ENCODE measurements around the gene REPIN1.

Gene REPIN1

DNA sequence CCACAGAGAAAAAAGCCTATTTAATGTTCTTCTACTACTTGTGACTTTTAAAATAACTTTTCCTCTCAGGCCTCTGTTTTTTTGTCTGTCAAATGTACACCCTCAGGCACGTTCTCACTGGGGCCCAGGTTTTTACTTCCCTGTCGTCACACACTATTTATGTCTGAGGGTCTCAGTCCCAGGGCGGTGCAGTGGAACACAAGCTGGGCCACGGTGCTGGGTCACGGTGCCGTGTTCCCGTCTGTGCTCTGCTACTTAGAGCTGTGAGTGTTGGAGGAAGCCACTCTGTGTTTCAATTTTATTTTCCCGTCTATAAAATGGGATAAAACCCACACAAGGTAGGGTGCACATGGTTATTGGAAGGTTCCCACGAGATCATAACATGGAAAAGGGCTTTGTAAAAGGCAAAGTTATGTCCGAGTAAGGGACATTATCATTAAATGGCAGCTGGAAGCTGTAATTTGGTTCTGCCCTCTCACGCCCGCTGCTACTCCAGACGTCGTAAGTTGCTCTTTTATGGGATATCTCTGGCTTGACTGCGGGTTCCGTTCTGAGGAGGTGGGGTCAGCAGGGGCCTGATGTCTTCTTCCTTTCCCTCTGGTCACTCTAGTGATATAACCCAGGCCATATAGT, 35.7 kb downstream of the REPIN1 start:
- H3K36me3 ChIP-seq (ENCODE audit: insufficient read depth, low read length), result peaks cover 1% of the 10 kb centered on the region; the same call in 1 of the 2 replicates
- H3K4me3 ChIP-seq (ENCODE audit: low read length, poor library complexity, severe bottlenecking), result peak overlapping the region; percentile 82

DNA sequence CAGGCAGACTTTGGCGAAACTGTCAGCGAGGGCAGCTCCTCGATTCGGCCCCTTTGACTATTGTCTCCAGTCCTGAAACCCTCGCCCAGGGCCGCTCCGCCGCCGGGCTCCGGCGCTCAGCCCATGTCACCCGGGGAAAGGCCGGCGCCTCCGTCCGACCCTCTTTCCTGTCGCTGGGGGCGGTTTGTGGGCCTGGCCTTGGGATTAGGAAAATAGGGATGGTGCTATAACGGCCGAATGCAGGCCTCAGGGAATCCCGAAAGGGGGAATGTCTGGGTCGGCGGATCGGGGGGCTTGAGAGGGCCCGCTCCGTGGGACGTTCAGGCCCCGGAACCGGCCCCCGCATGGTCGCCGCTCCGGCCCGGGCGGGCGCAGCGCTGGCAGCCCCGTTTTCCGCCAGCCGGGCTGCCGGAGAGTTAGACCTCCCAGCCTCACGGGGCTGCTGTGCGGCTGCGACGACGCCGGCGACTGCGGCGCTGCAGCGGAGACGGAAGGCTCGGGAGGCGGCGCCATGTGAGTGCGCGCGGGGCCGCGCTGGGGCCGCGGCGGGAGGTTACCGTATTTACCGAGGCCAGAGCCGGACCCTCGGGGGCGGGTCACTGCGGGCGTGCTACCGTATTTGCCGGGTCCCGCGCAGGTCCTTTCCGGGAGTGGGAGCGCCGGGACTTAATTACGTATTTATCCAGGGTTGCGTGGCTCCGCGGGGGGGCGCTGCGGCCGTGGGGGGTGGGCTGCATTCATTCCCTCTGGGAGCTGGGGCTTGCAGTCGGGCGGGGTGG, 36.4 kb downstream of the REPIN1 start:
- H3F3A ChIP-seq (ENCODE audit: low read depth), result no peaks in the 10 kb centered on the region

More for the DNA sequence above, 35.7 kb downstream of the REPIN1 start:
- no peaks in the 10 kb centered on the region for H4K20me1 ChIP-seq (ENCODE audit: insufficient read depth, low read length, poor library complexity, severe bottlenecking)
- H3K9me2 ChIP-seq (replicated peaks; ENCODE audit: low read depth, low read length), result no peaks in the 10 kb centered on the region
- H3K79me2 ChIP-seq (ENCODE audit: insufficient read depth, low read length), result no peaks in the 10 kb centered on the region
- H3F3A ChIP-seq (ENCODE audit: low read depth), result no peaks in the 10 kb centered on the region
- peaks cover 40% of the 10 kb centered on the region for H3K4me1 ChIP-seq (ENCODE audit: insufficient read depth, low read length, poor library complexity, severe bottlenecking)
- peak overlapping the region; percentile 95 for H3K9ac ChIP-seq (ENCODE audit: low read depth, low read length, poor library complexity, severe bottlenecking)
- peak overlapping the region; percentile 92 for H3K4me2 ChIP-seq (ENCODE audit: low read depth, low read length, poor library complexity, severe bottlenecking)
- H2AFZ ChIP-seq (ENCODE audit: low read length), result peak overlapping the region; percentile 82
- no peaks in the 10 kb centered on the region for H3K27me3 ChIP-seq (ENCODE audit: insufficient read depth, low read length, poor library complexity, severe bottlenecking)
- H3K9me3 ChIP-seq (ENCODE audit: insufficient read depth, low read depth, low read length), result no peaks in the 10 kb centered on the region
- no peak for TF ChIP-seq EZH2phosphoT487 (IDR thresholded peaks at IDR 0.05; ENCODE audit: borderline replicate concordance)
- TF ChIP-seq, protein P1, sequence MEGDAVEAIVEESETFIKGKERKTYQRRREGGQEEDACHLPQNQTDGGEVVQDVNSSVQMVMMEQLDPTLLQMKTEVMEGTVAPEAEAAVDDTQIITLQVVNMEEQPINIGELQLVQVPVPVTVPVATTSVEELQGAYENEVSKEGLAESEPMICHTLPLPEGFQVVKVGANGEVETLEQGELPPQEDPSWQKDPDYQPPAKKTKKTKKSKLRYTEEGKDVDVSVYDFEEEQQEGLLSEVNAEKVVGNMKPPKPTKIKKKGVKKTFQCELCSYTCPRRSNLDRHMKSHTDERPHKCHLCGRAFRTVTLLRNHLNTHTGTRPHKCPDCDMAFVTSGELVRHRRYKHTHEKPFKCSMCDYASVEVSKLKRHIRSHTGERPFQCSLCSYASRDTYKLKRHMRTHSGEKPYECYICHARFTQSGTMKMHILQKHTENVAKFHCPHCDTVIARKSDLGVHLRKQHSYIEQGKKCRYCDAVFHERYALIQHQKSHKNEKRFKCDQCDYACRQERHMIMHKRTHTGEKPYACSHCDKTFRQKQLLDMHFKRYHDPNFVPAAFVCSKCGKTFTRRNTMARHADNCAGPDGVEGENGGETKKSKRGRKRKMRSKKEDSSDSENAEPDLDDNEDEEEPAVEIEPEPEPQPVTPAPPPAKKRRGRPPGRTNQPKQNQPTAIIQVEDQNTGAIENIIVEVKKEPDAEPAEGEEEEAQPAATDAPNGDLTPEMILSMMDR (conservative IDR thresholded peaks at IDR 0.05; ENCODE audit: low read length), result no peak

GRCh38 chr7:150405584-150406311, 37.1 kb downstream of the REPIN1 start:
- TF ChIP-seq EZH2phosphoT487 (IDR thresholded peaks at IDR 0.05; ENCODE audit: borderline replicate concordance), result no peak
- TF ChIP-seq, protein P1 (conservative IDR thresholded peaks at IDR 0.05; ENCODE audit: low read length), result no peak
- Histone ChIP-seq H3K4me1 (ENCODE audit: insufficient read depth, low read length, poor library complexity, severe bottlenecking) (peaks cover 40% of the 10 kb centered on the region), H3K36me3 (ENCODE audit: insufficient read depth, low read length) (no peaks in the 10 kb centered on the region), H3K4me2 (ENCODE audit: low read depth, low read length, poor library complexity, severe bottlenecking) (peak overlapping the region; percentile 92), H3K79me2 (ENCODE audit: insufficient read depth, low read length) (no peaks in the 10 kb centered on the region), H3K9me2 (replicated peaks; ENCODE audit: low read depth, low read length) (no peaks in the 10 kb centered on the region), H3F3A (ENCODE audit: low read depth) (no peaks in the 10 kb centered on the region), H3K9me3 (ENCODE audit: insufficient read depth, low read depth, low read length) (no peaks in the 10 kb centered on the region), H3K27me3 (ENCODE audit: insufficient read depth, low read length, poor library complexity, severe bottlenecking) (no peaks in the 10 kb centered on the region), H4K20me1 (ENCODE audit: insufficient read depth, low read length, poor library complexity, severe bottlenecking) (no peaks in the 10 kb centered on the region), H3K4me3 (ENCODE audit: low read length, poor library complexity, severe bottlenecking) (peak overlapping the region; percentile 82), H2AFZ (ENCODE audit: low read length) (peak overlapping the region; percentile 84), H3K9ac (ENCODE audit: low read depth, low read length, poor library complexity, severe bottlenecking) (peak overlapping the region; percentile 95)

More for the DNA sequence above, 36.4 kb downstream of the REPIN1 start:
- H3K9ac ChIP-seq (ENCODE audit: low read depth, low read length, poor library complexity, severe bottlenecking), result peak overlapping the region; percentile 95
- no peaks in the 10 kb centered on the region for H3K27me3 ChIP-seq (ENCODE audit: insufficient read depth, low read length, poor library complexity, severe bottlenecking)
- no peaks in the 10 kb centered on the region for H3K79me2 ChIP-seq (ENCODE audit: insufficient read depth, low read length)
- no peaks in the 10 kb centered on the region for H3K36me3 ChIP-seq (ENCODE audit: insufficient read depth, low read length)
- H3K4me2 ChIP-seq (ENCODE audit: low read depth, low read length, poor library complexity, severe bottlenecking), result peak overlapping the region; percentile 92
- H3K9me3 ChIP-seq (ENCODE audit: insufficient read depth, low read depth, low read length), result no peaks in the 10 kb centered on the region
- TF ChIP-seq, protein P1 (conservative IDR thresholded peaks at IDR 0.05; ENCODE audit: low read length), result peak; percentile 38
- TF ChIP-seq EZH2phosphoT487 (IDR thresholded peaks at IDR 0.05; ENCODE audit: borderline replicate concordance), result no peak
- peak overlapping the region; percentile 82 for H3K4me3 ChIP-seq (ENCODE audit: low read length, poor library complexity, severe bottlenecking)
- H4K20me1 ChIP-seq (ENCODE audit: insufficient read depth, low read length, poor library complexity, severe bottlenecking), result no peaks in the 10 kb centered on the region
- peak overlapping the region; percentile 84 for H2AFZ ChIP-seq (ENCODE audit: low read length)
- H3K9me2 ChIP-seq (replicated peaks; ENCODE audit: low read depth, low read length), result no peaks in the 10 kb centered on the region
- H3K4me1 ChIP-seq (ENCODE audit: insufficient read depth, low read length, poor library complexity, severe bottlenecking), result peaks cover 40% of the 10 kb centered on the region

Measured in Loucy (cell line).